HG02938 (cell line): Measurements from ENCODE around the gene AIG1.

ENCODE experiments used
- ATAC-seq: cut with Tn5 transposase; IDR thresholded peaks from one replicate; pipeline ENCODE4 v1.9.1; 2021; ENCODE audit warnings: mild to moderate bottlenecking, moderate library complexity; ENCODE audit not compliant: unreplicated experiment

AIG1 gene

GRCh38 chr6:143192766-143193165 lies 132.1 kb downstream of the AIG1 start:
- ATAC-seq: no peak

- no peak for ATAC-seq
Measured at GRCh38 chr6:143193571-143194094, 132.9 kb downstream of the AIG1 start.

GRCh38 chr6:143194095-143194589 lies 133.5 kb downstream of the AIG1 start:
- ATAC-seq: no peak

- ATAC-seq: no peak
Measured at GRCh38 chr6:143195349-143195845, 134.7 kb downstream of the AIG1 start.

GRCh38 chr6:143196525-143197225 lies 136.0 kb downstream of the AIG1 start:
- ATAC-seq: no peak

- ATAC-seq: no peak
Measured at GRCh38 chr6:143197377-143197776, 136.7 kb downstream of the AIG1 start.

GRCh38 chr6:143198312-143198711 lies 137.6 kb downstream of the AIG1 start:
- no peak for ATAC-seq

GRCh38 chr6:143199291-143199690 lies 138.6 kb downstream of the AIG1 start:
- ATAC-seq: no peak

GRCh38 chr6:143200167-143200770 lies 139.6 kb downstream of the AIG1 start:
- no peak for ATAC-seq

- ATAC-seq: no peak
Measured at GRCh38 chr6:143204045-143204444, 143.4 kb downstream of the AIG1 start.

GRCh38 chr6:143205131-143205535 lies 144.4 kb downstream of the AIG1 start:
- ATAC-seq: no peak

- ATAC-seq: no peak
Measured at GRCh38 chr6:143205585-143205984, 144.9 kb downstream of the AIG1 start.

- no peak for ATAC-seq
Measured at GRCh38 chr6:143205991-143206390, 145.3 kb downstream of the AIG1 start.

GRCh38 chr6:143206550-143206949 lies 145.9 kb downstream of the AIG1 start:
- ATAC-seq: no peak

- no peak for ATAC-seq
Measured at GRCh38 chr6:143210420-143210819, 149.7 kb downstream of the AIG1 start.

- ATAC-seq: no peak
Measured at GRCh38 chr6:143213859-143214376, 153.2 kb downstream of the AIG1 start.

GRCh38 chr6:143215363-143215762 lies 154.7 kb downstream of the AIG1 start:
- ATAC-seq: no peak

- no peak for ATAC-seq
Measured at GRCh38 chr6:143215771-143216170, 155.1 kb downstream of the AIG1 start.

GRCh38 chr6:143218233-143218632 lies 157.5 kb downstream of the AIG1 start:
- no peak for ATAC-seq

GRCh38 chr6:143221698-143222097 lies 161.0 kb downstream of the AIG1 start:
- no peak for ATAC-seq

- ATAC-seq: no peak
Measured at GRCh38 chr6:143222310-143222709, 161.6 kb downstream of the AIG1 start.

GRCh38 chr6:143222801-143223231 lies 162.1 kb downstream of the AIG1 start:
- ATAC-seq: no peak
